B cell (primary cell): Measurements from ENCODE around the gene MARCHF10.

Experiments used
- EZH2 ChIP-seq: IDR thresholded peaks from 2 replicates; pipeline ENCODE4 v1.6.1; 2012; ENCODE audit warnings: borderline replicate concordance, low read depth, mild to moderate bottlenecking, moderate library complexity, low read length; ENCODE audit not compliant: insufficient read depth, poor library complexity, severe bottlenecking
- TF ChIP-seq, protein P1 (sequence below): fragments of 200-600 bp; IDR thresholded peaks from one replicate; pipeline ENCODE4 v1.8.0; 2022; ENCODE audit warnings: antibody characterized with exemption, mild to moderate bottlenecking

DNA sequence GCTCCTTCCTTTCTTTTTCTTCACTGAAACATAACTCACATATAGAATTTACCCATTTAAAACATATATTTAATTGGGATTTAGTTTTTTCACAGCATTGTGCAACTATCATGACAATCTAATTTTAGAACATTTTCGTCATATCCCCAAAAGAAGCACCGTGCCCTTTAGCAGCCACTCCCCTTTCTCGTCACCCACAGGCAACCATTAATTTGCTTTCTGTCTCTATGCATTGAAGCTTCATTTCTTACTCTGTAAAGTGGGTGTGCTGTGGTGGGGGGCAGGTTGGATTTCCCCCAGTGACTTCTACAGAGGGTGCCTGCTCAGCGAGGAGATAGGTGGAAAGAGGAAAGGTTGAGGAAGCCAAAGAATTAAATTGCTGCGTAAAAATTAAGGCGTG, 144.8 kb downstream of the MARCHF10 start:
- TF ChIP-seq, protein P1, sequence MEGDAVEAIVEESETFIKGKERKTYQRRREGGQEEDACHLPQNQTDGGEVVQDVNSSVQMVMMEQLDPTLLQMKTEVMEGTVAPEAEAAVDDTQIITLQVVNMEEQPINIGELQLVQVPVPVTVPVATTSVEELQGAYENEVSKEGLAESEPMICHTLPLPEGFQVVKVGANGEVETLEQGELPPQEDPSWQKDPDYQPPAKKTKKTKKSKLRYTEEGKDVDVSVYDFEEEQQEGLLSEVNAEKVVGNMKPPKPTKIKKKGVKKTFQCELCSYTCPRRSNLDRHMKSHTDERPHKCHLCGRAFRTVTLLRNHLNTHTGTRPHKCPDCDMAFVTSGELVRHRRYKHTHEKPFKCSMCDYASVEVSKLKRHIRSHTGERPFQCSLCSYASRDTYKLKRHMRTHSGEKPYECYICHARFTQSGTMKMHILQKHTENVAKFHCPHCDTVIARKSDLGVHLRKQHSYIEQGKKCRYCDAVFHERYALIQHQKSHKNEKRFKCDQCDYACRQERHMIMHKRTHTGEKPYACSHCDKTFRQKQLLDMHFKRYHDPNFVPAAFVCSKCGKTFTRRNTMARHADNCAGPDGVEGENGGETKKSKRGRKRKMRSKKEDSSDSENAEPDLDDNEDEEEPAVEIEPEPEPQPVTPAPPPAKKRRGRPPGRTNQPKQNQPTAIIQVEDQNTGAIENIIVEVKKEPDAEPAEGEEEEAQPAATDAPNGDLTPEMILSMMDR: no peak
- no peak for TF ChIP-seq EZH2
